ENCODE data around the gene HJV. TPM values are rescaled to one million over a fixed set of nuclear protein-coding genes. Genes with fewer than 3 reads are reported as not detected.

HJV gene
- total and polyA plus RNA-seq, 2 of the 13 experiments (the other 11 are each of a cell fraction or from before 2014, with no cell fraction given), result 0.18 TPM; not detected in 1

GRCh38 chr1:146051852-146052676 is 30.5 kb upstream of the HJV start (continued):
- TF ChIP-seq ZNF513 (CRISPR knock-in tag; conservative IDR thresholded peaks at IDR 0.05) (0 out of 2 replicates have a peak, but pooled peaks have one; percentile 93), ETV5 (CRISPR knock-in tag; IDR thresholded peaks at IDR 0.05; ENCODE audit: borderline replicate concordance) (peak; percentile 72), FOXC1 (CRISPR knock-in tag; IDR thresholded peaks at IDR 0.05; ENCODE audit: borderline replicate concordance) (peak; percentile 67; the same call in 1 of the 2 replicates), MIER3 (CRISPR knock-in tag; IDR thresholded peaks at IDR 0.05; ENCODE audit: borderline replicate concordance) (peak; percentile 85; the same call in 1 of the 2 replicates), HCFC1 (IDR thresholded peaks at IDR 0.05; ENCODE audit: low read depth, low read length) (peak; percentile 52), ZFP36L1 (CRISPR knock-in tag; IDR thresholded peaks at IDR 0.05) (peak; percentile 29; the same call in 1 of the 2 replicates), ZNF574 (CRISPR knock-in tag; IDR thresholded peaks at IDR 0.05) (peak; percentile 78), ZSCAN12 (CRISPR knock-in tag; IDR thresholded peaks at IDR 0.05) (peak; percentile 29; the same call in 1 of the 2 replicates), NCOA5 (CRISPR knock-in tag; IDR thresholded peaks at IDR 0.05) (peak; percentile 97), ZNF430 (CRISPR knock-in tag; IDR thresholded peaks at IDR 0.05) (peak; percentile 93), ZNF607 (CRISPR knock-in tag; IDR thresholded peaks at IDR 0.05; ENCODE audit: borderline replicate concordance) (peak; percentile 81; the same call in 1 of the 2 replicates), ZNF354B (CRISPR knock-in tag; IDR thresholded peaks at IDR 0.05) (peak; percentile 88; the same call in 1 of the 2 replicates), TGIF2 (CRISPR knock-in tag; IDR thresholded peaks at IDR 0.05) (peak; percentile 91), POLR2AphosphoS2 (IDR thresholded peaks at IDR 0.05; ENCODE audit: low read depth, low read length) (peak; percentile 99), HOXA3 (CRISPR knock-in tag; IDR thresholded peaks at IDR 0.05) (peak; percentile 95), HNRNPLL (IDR thresholded peaks at IDR 0.05; ENCODE audit: low read depth, low read length, poor library complexity, severe bottlenecking) (peak; percentile 29), ZNF597 (CRISPR knock-in tag; IDR thresholded peaks at IDR 0.05) (0 out of 2 replicates have a peak, but pooled peaks have one; percentile 80), TMF1 (CRISPR knock-in tag; IDR thresholded peaks at IDR 0.05; ENCODE audit: low read depth) (peak; percentile 80), ZNF264 (CRISPR knock-in tag; IDR thresholded peaks at IDR 0.05) (peak; percentile 93), ZNF605 (CRISPR knock-in tag; IDR thresholded peaks at IDR 0.05) (peak; percentile 82), CCDC6 (CRISPR knock-in tag; IDR thresholded peaks at IDR 0.05) (peak; percentile 26; the same call in 1 of the 2 replicates)
